Mesenchymal stem cell (in vitro differentiated cells and primary cell): ENCODE results near the gene TMCO6.

ENCODE experiments used
- DNase-seq: peaks from one replicate; pipeline ENCODE4 v3.0.0-alpha.2; 2013
- H2AFZ ChIP-seq: one replicate; pipeline ENCODE4 v1.6.1; 2013; ENCODE audit warnings: low read depth, mild to moderate bottlenecking, control low read depth, inconsistent platforms, low read length, moderate library complexity
- H2AK5ac ChIP-seq: 2 replicates; pipeline ENCODE4 v1.6.1; 2013; ENCODE audit warnings: low read length, moderate library complexity, mild to moderate bottlenecking, inconsistent platforms; ENCODE audit not compliant: severe bottlenecking
- H2BK120ac ChIP-seq: one replicate; pipeline ENCODE4 v1.6.1; 2013; ENCODE audit warnings: low read depth, mild to moderate bottlenecking, inconsistent platforms, low read length, moderate library complexity
- H2BK12ac ChIP-seq, 2 experiments: one replicate each; pipeline ENCODE4 v1.6.1; 2013; ENCODE audit warnings: inconsistent platforms in 2 of 2, low read length in 2 of 2, mild to moderate bottlenecking in 2 of 2, moderate library complexity in 2 of 2, control low read depth in 1 of 2
- H2BK15ac ChIP-seq: one replicate; pipeline ENCODE4 v1.6.1; 2013; ENCODE audit warnings: mild to moderate bottlenecking, low read depth, inconsistent platforms; ENCODE audit not compliant: poor library complexity, severe bottlenecking
- H2BK5ac ChIP-seq: 2 replicates; pipeline ENCODE4 v1.6.1; 2013; ENCODE audit warnings: low read depth, mild to moderate bottlenecking, low read length, control low read depth, inconsistent platforms; ENCODE audit not compliant: poor library complexity, severe bottlenecking
- H3K14ac ChIP-seq, 2 experiments: one replicate each; pipeline ENCODE4 v1.6.1; 2013; ENCODE audit warnings: inconsistent platforms in 2 of 2, low read length in 2 of 2, control low read depth in 1 of 2, mild to moderate bottlenecking in 1 of 2, moderate library complexity in 1 of 2
- H3K18ac ChIP-seq, 2 experiments: one replicate each; pipeline ENCODE4 v1.6.1; 2013; ENCODE audit warnings: inconsistent platforms in 2 of 2, low read length in 2 of 2, control low read depth in 1 of 2, low read depth in 1 of 2, mild to moderate bottlenecking in 1 of 2
- H3K23ac ChIP-seq, 2 experiments: one replicate each; pipeline ENCODE4 v1.6.1; 2013; ENCODE audit warnings: inconsistent platforms in 2 of 2, low read length in 2 of 2, mild to moderate bottlenecking in 2 of 2, moderate library complexity in 2 of 2, control low read depth in 1 of 2
- H3K27ac ChIP-seq: 2 replicates; pipeline ENCODE4 v1.5.1; 2013; ENCODE audit warnings: mild to moderate bottlenecking, moderate library complexity, low read length, control low read depth, inconsistent platforms; ENCODE audit not compliant: poor library complexity, severe bottlenecking
- H3K27me3 ChIP-seq, 2 experiments: 2 replicates each; pipeline versions ENCODE4 v1.6.1 to v1.7.0; 2013; ENCODE audit warnings: low read length in 2 of 2, mild to moderate bottlenecking in 2 of 2, moderate library complexity in 2 of 2, control low read depth in 1 of 2, inconsistent platforms in 1 of 2; ENCODE audit not compliant: control insufficient read depth in 1 of 2, insufficient read depth in 1 of 2
- H3K36me3 ChIP-seq, 2 experiments: 2 replicates each; pipeline versions ENCODE4 v1.6.1 to v1.7.0; 2013; ENCODE audit warnings: low read length in 2 of 2, control low read depth in 1 of 2, inconsistent platforms in 1 of 2, low read depth in 1 of 2, mild to moderate bottlenecking in 1 of 2; ENCODE audit not compliant: insufficient read depth in 2 of 2, control insufficient read depth in 1 of 2
- H3K4ac ChIP-seq, 2 experiments: one replicate each; pipeline ENCODE4 v1.6.1; 2013; ENCODE audit warnings: inconsistent platforms in 2 of 2, low read length in 2 of 2, mild to moderate bottlenecking in 2 of 2, moderate library complexity in 2 of 2, control low read depth in 1 of 2, low read depth in 1 of 2
- H3K4me1 ChIP-seq: 2 replicates; pipeline ENCODE4 v1.6.1; 2013; ENCODE audit warnings: low read depth, low read length, control low read depth; ENCODE audit not compliant: control insufficient read depth, insufficient read depth
- H3K4me2 ChIP-seq: 2 replicates; pipeline ENCODE4 v1.6.1; 2013; ENCODE audit warnings: low read length, mild to moderate bottlenecking, inconsistent platforms; ENCODE audit not compliant: poor library complexity, severe bottlenecking
- H3K4me3 ChIP-seq, 2 experiments: 2 replicates each; pipeline versions ENCODE4 v1.5.1 to v1.7.0; 2013; ENCODE audit warnings: low read length in 2 of 2, mild to moderate bottlenecking in 2 of 2, control low read depth in 1 of 2, low read depth in 1 of 2; ENCODE audit not compliant: insufficient read depth in 1 of 2
- H3K79me1 ChIP-seq: replicated peaks from 2 replicates; pipeline ENCODE4 v1.6.1; 2013; ENCODE audit warnings: mild to moderate bottlenecking, control low read depth, low read length, inconsistent platforms; ENCODE audit not compliant: poor library complexity, severe bottlenecking
- H3K9ac ChIP-seq: 2 replicates; pipeline ENCODE4 v1.7.0; 2013; ENCODE audit warnings: mild to moderate bottlenecking, low read length, moderate library complexity
- H3K9me3 ChIP-seq: 2 replicates; pipeline ENCODE4 v1.7.0; 2013; ENCODE audit warnings: mild to moderate bottlenecking, low read length; ENCODE audit not compliant: control insufficient read depth
- H4K8ac ChIP-seq: one replicate; pipeline ENCODE4 v1.6.1; 2013; ENCODE audit warnings: inconsistent platforms, mild to moderate bottlenecking, low read length, moderate library complexity
- H4K91ac ChIP-seq: one replicate; pipeline ENCODE4 v1.6.1; 2013; ENCODE audit warnings: mild to moderate bottlenecking, low read length, inconsistent platforms
- WGBS: methylation state at CpG from one replicate; pipeline ENCODE4 v1.1.7; 2013; ENCODE audit warnings: mixed read lengths; 5-methylcytosine and 5-hydroxymethylcytosine counted together

Gene TMCO6

DNA sequence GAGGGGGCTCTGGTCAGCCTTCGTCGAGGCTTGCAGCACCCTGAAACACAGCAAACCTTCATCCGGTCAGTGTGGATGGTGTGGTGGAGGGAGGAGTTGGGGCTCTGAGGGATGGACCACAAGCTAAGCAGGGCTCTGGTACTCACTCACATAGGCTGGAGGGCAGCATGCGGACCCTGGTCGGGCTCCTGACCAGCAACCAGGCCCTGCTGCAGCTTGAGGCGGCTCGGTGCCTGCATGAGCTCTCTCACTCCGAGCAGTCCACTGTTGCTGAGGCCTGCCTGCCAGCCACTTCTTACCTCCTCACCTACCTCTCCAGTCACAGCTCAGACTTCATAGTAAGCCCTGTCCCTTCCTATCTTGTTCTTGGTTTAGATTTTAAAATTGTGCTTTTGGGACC is 2.5 kb downstream of the TMCO6 start:
- no peak overlapping the region for H2BK120ac ChIP-seq
- H3K9me3 ChIP-seq, result no peaks in the 10 kb centered on the region
- H3K18ac ChIP-seq, result no peak overlapping the region
- 98% methylated on average over 7 of the region's 8 CpGs for WGBS
- H3K4ac ChIP-seq, result no peak overlapping the region
- no peaks in the 10 kb centered on the region for H3K27me3 ChIP-seq
- H3K27ac ChIP-seq, result no peak overlapping the region
- H3K14ac ChIP-seq, result no peak overlapping the region
- H2AK5ac ChIP-seq, result no peak overlapping the region
- H3K23ac ChIP-seq, result no peak overlapping the region
- no peak overlapping the region for H2BK5ac ChIP-seq
- H3K36me3 ChIP-seq, result peaks cover 36 to 48% of the 10 kb centered on the region in 2 experiments
- peaks cover 25% of the 10 kb centered on the region for H3K79me1 ChIP-seq
- no peak overlapping the region for H2BK15ac ChIP-seq
- no peak overlapping the region for H3K9ac ChIP-seq
- no peak overlapping the region for H3K4me3 ChIP-seq
- no peak overlapping the region for H4K91ac ChIP-seq
- H3K4me2 ChIP-seq, result no peak overlapping the region
- no peak overlapping the region for H2BK12ac ChIP-seq
- H4K8ac ChIP-seq, result no peak overlapping the region
- peaks cover 5% of the 10 kb centered on the region for H3K4me1 ChIP-seq
- DNase-seq, result no peak
- no peak overlapping the region for H2AFZ ChIP-seq

DNA sequence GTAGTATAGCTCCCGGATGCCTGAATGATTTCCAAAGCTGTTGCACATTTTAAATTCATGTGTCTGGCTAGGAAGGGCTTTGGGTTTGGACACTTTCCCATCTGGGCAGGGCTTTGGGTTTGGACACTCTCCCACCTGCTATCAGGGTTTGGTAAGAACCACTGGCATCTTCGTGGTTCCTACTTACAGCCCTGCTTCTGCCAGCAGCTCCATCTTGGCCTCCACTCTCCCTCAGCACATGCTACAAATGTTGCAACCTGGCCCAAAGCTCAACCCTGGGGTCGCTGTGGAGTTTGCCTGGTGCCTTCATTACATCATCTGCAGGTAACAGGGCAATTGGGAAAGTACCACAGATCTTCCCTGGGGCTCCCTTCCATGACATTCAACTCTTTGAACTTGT is 3.5 kb downstream of the TMCO6 start:
- no peak overlapping the region for H2AK5ac ChIP-seq
- no peak overlapping the region for H3K23ac ChIP-seq
- no peak overlapping the region for H3K4me2 ChIP-seq
- peaks cover 5% of the 10 kb centered on the region for H3K4me1 ChIP-seq
- H2BK12ac ChIP-seq, result no peak overlapping the region
- no peak overlapping the region for H3K18ac ChIP-seq
- H4K91ac ChIP-seq, result no peak overlapping the region
- no peaks in the 10 kb centered on the region for H3K27me3 ChIP-seq
- no peaks in the 10 kb centered on the region for H3K9me3 ChIP-seq
- H3K27ac ChIP-seq, result no peak overlapping the region
- no peak overlapping the region for H2BK15ac ChIP-seq
- 94% methylated on average over 3 of the region's 3 CpGs for WGBS
- peak overlapping the region; percentile 7 for H3K9ac ChIP-seq
- H2BK120ac ChIP-seq, result no peak overlapping the region
- H4K8ac ChIP-seq, result no peak overlapping the region
- no peak overlapping the region for H3K4me3 ChIP-seq
- no peak overlapping the region for H2AFZ ChIP-seq
- H3K36me3 ChIP-seq, result peaks cover 36 to 48% of the 10 kb centered on the region in 2 experiments
- H2BK5ac ChIP-seq, result no peak overlapping the region
- no peak for DNase-seq
- no peak overlapping the region for H3K4ac ChIP-seq
- H3K14ac ChIP-seq, result no peak overlapping the region
- H3K79me1 ChIP-seq, result peaks cover 27% of the 10 kb centered on the region

DNA sequence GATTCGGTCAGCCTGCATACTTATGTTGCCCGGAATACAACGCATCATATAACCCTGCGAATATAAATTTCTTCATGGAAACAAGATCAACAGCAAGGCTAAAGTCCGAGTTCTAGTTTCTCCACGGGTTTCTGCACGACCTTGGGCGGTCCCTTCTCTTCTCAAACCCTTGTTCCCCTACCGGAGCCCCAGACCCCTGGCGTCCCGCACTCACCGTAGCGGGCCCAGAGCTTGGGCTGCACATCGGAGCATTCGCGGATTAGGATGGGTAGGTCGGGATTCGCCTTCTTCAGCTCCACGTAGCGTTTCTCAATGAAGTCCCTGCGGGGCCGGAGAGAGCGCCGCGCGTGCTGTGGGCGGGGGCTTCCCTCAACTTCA is 7.8 kb downstream of the TMCO6 start:
- Histone ChIP-seq H3K9me3 (no peaks in the 10 kb centered on the region), H3K18ac (peak overlapping the region; percentile 68 to 89), H4K8ac (peak overlapping the region; percentile 87), H3K36me3 (peaks cover 38 to 62% of the 10 kb centered on the region in 2 experiments), H2AFZ (peak overlapping the region; percentile 87), H2BK5ac (no peak overlapping the region), H3K4ac (peak overlapping the region; percentile 15 to 65), H3K4me3 (peak overlapping the region; percentile 90 to 94), H3K14ac (peak overlapping the region in 1 of 2 experiments; percentile 68), H3K79me1 (peaks cover 30% of the 10 kb centered on the region), H2BK120ac (no peak overlapping the region), H3K23ac (peak overlapping the region in 1 of 2 experiments; percentile 16), H4K91ac (peak overlapping the region; percentile 60), H3K4me1 (peaks cover 4% of the 10 kb centered on the region), H2BK12ac (no peak overlapping the region), H3K4me2 (peak overlapping the region; percentile 72), H2BK15ac (peak overlapping the region; percentile 66), H3K27ac (no peak overlapping the region), H3K27me3 (no peaks in the 10 kb centered on the region), H3K9ac (peak overlapping the region; percentile 96), H2AK5ac (no peak overlapping the region)
- no peak for DNase-seq
- WGBS, result 6% methylated on average over 27 of the region's 27 CpGs

DNA sequence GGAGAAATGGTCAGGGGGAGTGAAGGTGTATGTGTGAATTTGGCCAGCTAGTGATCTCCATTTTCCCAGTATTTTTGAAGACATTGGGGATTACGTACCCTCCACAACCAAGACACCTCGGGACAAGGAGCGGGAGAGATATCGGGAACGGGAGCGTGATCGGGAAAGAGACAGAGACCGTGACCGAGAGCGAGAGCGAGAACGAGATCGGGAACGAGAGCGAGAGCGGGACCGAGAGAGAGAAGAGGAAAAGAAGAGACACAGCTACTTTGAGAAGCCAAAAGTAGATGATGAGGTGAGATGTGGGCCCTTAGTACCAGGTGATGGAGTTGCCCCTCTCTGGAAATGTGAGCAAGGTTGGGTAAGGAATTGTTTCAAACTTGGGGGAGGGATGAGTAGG is 19.6 kb downstream of the TMCO6 start:
- H2BK12ac ChIP-seq, result no peak overlapping the region
- WGBS, result 98% methylated on average over 17 of the region's 17 CpGs
- H3K27ac ChIP-seq, result no peak overlapping the region
- H4K8ac ChIP-seq, result no peak overlapping the region
- H2AFZ ChIP-seq, result no peak overlapping the region
- no peak overlapping the region for H2AK5ac ChIP-seq
- peaks cover 66 to 94% of the 10 kb centered on the region in 2 experiments for H3K36me3 ChIP-seq
- peaks cover 22% of the 10 kb centered on the region for H3K79me1 ChIP-seq
- peaks cover under 1% of the 10 kb centered on the region for H3K4me1 ChIP-seq
- no peak for DNase-seq
- H3K9ac ChIP-seq, result no peak overlapping the region
- no peak overlapping the region for H4K91ac ChIP-seq
- H2BK15ac ChIP-seq, result no peak overlapping the region
- H3K4ac ChIP-seq, result no peak overlapping the region
- no peak overlapping the region for H3K23ac ChIP-seq
- H3K4me2 ChIP-seq, result no peak overlapping the region
- no peak overlapping the region for H3K18ac ChIP-seq
- H2BK5ac ChIP-seq, result no peak overlapping the region
- H3K9me3 ChIP-seq, result no peaks in the 10 kb centered on the region
- no peak overlapping the region for H2BK120ac ChIP-seq
- H3K27me3 ChIP-seq, result no peaks in the 10 kb centered on the region
- no peak overlapping the region for H3K4me3 ChIP-seq
- no peak overlapping the region for H3K14ac ChIP-seq
